ENCODE measurements around the gene SEC22B.
"Not testable (repeated sequence)": the region's sequence is repeated elsewhere in the genome, so short reads cannot be mapped to it uniquely, and the experiment has no call there.

DNA sequence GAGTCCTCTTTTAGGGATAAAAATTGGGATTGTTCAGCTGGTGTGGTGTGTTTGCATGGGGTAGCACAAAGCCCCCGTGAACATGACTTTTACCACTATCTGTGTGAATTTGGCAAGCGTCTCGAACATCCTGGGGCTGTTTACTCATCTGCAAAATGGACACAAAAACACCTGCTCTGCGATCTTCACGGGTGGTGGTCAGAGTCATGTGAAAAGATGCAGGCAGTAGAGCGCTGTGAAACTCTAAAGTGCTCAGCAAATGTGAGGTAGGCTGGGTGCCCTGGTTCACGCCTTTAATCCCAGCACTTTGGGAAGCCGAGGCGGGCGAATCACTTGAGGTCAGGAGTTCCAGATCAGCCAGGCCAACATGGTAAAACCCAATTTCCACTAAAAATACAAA, 67.1 kb downstream of the SEC22B start:
- TF ChIP-seq, protein P1, sequence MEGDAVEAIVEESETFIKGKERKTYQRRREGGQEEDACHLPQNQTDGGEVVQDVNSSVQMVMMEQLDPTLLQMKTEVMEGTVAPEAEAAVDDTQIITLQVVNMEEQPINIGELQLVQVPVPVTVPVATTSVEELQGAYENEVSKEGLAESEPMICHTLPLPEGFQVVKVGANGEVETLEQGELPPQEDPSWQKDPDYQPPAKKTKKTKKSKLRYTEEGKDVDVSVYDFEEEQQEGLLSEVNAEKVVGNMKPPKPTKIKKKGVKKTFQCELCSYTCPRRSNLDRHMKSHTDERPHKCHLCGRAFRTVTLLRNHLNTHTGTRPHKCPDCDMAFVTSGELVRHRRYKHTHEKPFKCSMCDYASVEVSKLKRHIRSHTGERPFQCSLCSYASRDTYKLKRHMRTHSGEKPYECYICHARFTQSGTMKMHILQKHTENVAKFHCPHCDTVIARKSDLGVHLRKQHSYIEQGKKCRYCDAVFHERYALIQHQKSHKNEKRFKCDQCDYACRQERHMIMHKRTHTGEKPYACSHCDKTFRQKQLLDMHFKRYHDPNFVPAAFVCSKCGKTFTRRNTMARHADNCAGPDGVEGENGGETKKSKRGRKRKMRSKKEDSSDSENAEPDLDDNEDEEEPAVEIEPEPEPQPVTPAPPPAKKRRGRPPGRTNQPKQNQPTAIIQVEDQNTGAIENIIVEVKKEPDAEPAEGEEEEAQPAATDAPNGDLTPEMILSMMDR (IDR thresholded peaks at IDR 0.05; ENCODE audit: poor library complexity) = not testable (repeated sequence)
- TF ChIP-seq EZH2 (IDR thresholded peaks at IDR 0.05; ENCODE audit: borderline replicate concordance); EZH2phosphoT487 (IDR thresholded peaks at IDR 0.05; ENCODE audit: low read depth, severe bottlenecking, unreplicated experiment): not testable (repeated sequence)
